Medulla oblongata (tissue), 1 donor: ENCODE measurements around the gene WNT16.
"Not testable (repeated sequence)": the region's sequence is repeated elsewhere in the genome, so short reads cannot be mapped to it uniquely, and the experiment has no call there.

ENCODE experiments used
- DNase-seq: peaks from one replicate; pipeline ENCODE4 v3.0.0-alpha.2; 2015; ENCODE audit errors: extremely low spot score

Gene WNT16, protein sequence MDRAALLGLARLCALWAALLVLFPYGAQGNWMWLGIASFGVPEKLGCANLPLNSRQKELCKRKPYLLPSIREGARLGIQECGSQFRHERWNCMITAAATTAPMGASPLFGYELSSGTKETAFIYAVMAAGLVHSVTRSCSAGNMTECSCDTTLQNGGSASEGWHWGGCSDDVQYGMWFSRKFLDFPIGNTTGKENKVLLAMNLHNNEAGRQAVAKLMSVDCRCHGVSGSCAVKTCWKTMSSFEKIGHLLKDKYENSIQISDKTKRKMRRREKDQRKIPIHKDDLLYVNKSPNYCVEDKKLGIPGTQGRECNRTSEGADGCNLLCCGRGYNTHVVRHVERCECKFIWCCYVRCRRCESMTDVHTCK

DNA sequence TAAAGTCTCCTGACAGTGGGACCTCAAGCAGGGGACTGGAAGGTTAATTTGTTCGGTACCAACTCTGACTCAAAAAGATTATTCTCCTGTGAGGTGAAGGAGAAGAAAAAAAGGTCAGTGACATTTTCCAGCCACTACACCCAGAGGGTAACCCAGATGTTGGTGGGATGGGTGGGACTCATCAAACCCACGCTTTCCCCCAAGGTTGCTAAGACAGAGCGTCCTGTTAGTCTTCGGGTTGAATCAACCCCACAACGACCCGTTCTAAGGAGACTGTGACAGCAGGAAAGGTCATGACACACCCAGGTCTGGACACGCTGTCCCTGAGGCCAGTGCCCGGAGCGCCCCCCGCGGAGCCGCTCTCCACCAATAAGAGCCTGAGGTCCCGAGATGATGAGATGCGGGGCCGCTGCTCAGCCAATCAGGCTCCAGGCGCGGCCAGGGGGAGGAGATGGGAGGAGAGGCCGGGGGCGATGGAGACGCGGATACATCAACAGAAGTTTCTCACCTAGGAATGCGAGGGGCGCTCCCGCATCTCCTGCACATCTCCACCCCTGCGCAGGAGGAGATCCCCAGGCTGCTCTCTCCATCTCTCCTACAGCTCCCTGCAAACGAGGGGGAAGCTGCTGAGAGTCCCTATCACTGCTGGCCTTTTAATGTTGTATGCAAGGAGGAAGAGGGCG lies at the start of gene WNT16:
TSS of gene WNT16 (plus strand) at position 493 of the 683 bp plus-strand sequence. CDS start 293 bp downstream, outside the sequence.
- DNase-seq, result no peak

DNA sequence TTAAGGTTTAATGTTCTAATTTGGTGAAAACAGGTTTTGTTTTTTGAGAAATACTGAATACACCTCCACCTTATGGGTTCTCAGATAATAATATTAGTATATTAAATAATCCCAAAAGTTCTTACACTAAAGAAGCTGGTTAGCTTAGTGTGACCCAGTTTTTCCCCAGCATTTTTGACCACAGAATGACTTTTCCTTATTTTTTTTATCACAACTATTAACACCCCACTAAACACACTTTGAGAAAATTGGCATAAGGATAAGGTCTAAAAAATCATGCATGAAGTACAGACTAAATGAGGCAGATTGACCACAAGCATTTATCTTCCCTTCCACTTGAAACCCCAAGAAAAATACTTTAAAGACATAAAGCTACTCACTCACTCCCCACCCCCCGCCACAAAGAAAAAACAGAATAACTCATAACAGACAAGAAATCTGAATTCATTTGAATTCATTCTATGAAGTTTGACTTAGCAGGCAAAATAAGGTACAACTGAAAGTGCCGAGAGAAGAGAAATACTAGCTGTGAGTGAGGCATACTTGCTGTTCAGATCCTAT lies 49.7 kb upstream of the WNT16 start:
- no peak for DNase-seq

DNA sequence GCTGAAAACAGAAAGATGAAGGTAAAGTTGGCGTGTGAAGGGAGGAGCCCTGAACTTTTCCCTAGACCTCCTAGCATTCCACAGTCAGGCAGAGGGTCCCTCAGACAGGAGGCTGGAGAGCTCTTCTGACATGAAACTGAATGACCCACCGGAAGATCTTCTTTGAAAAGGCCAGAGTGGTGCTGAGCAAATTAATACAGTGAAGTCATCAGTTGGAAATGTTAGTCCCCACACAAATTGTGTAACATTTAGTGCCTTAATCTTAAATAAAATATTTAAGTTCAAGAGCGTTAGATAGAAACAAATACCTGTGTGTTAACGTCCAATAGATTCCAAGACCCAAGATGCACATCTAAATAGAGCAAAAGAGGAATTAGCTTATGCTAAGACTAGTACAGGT lies 49.0 kb upstream of the WNT16 start:
- DNase-seq, result no peak

DNA sequence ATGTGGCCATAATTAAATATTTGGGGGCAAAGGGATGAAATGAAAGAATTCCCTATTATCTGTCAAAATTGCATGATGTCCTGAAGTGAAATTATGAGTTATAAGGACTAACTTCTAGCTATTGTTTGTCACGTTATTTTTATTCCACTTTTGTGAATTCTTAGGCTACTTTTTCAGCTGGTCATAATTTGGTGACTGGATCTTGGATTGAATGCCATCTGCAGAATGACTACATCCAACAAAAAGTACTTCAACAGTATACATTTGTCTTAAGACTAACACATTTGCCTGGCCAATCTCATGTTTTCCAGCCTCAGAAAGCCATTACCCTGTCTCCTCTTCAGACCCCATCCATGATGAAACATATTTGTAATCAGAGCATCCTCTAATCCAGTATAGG lies 48.1 kb upstream of the WNT16 start:
- no peak for DNase-seq

DNA sequence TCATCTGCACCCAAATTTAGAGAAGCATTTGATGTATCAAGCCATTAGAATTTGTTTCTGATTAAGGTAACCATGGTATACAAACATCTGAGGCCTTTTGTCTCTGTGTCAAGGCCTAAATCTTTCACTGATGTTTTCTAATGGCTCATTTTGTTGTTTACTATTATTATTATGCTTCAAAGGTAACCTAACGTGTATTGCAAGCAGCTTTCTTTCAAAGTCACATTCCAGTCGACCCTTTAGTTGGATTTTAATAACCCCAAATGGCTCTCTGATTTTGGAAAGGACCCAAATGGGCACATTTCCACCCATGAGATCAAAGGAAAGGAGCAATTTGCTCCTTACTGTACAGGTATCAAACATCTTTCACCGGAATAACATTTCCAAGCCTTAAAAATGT lies 46.7 kb upstream of the WNT16 start:
- no peak for DNase-seq

DNA sequence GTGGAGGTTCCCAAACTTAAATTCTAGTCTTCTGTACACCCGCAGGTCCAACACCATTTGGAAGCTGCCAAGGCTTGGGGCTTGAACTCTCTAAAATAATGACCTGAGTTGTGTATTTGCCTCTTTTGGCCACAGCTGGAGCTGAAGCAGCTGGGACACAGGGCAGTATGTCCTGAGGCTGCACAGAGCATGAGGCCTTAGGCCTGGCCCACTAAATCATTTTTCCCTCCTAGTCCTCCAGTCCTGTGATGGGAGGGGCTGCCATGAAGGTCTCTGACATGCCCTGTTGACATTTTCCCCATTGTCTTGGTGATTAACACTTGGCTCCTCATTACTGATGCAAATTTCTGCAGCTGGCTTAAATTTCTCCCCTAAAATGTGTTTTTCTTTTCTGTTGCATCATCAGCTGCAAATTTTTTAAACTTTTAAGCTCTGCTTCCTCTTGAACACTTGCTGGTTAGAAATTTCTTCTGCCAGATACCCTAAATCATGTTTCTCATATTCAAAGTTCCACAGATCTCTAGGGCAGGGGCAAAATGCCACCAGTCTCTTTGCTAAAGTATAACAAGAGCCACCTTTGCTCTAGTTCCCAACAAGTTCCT lies 43.6 kb upstream of the WNT16 start:
- DNase-seq, result no peak

DNA sequence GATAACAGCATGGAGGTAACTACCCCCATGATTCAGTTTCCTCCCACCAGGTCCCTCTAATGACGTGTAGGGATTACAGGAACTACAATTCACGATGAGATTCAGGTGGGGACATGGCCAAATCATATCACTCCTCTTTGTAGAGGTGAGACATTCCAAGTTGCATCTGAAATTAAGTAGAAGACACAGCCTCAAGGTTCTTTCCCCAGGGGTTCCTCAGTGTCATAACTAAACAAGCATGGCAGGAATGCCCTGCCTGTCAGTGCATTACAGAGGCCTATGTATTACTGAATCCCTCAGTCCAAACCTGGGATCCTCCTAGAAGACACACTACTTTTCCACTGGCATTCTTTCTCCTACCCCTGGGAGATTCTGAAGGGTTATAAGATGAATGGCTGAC lies 42.6 kb upstream of the WNT16 start:
- no peak for DNase-seq

DNA sequence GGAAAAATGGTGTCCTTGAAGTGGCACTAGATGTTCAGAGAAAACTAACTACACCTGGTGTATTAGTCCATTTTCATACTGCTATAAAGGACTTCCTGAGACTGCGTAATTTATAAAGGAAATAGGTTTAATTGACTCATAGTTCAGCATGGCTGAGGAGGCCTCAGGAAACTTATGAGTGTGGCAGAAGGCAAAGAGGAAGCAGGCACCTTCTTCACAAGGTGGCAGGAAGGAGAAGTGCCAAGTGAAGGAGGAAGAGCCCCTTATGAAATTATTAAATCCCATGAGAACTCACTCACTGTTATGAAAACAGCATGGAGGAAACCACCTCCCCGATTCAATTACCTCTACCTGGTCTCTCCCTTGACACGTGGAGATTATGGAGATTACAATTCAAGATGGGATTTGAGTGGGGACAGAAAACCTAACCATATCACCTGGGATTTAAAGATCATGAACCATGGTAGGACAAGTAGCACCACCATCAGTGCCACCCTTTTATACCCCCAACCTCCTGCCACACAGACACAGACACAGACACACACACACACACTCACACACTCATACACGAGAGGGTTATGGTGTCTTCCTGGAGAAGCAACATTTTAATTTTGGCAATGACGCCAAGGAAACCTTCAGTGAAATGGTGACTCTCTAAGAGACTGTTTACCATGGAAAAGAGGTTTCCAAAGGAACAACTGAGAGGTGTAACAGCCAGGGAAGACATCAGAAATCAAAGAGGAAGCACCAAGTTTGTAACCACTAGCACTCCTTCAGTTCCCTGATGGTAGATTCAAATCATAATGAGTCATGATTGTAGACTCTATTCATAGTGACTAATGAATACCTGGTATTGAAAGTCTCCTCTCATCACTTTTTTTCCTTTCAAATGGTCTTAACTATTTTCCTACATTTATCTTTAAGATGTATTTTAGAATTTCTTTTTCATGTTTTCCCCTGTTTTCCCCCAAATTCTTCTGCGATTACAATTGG lies 41.8 kb upstream of the WNT16 start:
- no peak for DNase-seq

DNA sequence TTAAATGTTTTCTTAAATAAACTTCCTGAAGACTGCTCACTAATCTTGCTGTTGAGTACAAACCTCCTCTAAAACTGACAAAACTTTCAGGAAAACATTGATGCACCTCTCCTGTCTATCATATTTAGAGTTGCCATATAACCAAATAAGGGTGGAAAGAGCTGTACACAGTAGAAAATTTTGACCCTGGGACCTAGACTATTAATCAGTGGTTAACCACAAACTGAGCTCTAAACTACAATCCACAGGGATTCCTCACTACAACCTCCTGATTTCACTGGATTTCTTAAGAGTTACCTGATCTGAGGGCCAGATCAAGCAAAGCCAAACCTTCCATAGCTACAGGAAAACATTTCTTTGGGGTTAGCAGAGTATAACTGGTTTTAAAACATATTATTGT lies 39.9 kb upstream of the WNT16 start:
- DNase-seq, result no peak

DNA sequence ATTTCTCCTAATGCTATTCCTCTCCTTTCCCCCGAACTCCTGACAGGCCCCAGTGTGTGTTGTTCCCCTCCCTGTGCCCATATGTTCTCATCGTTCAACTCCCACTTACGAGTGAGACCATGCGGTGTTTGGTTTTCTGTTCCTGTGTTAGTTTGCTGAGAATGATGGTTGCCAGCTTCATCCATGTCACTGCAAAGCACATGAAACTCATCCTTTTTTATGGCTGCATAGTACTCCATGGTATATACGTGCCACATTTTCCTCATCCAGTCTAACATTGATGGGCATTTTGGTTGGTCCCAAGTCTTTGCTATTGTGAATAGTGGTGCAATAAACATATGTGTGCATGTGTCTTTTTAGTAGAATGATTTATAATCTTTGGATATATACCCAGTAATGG lies 38.9 kb upstream of the WNT16 start:
- not testable (repeated sequence) for DNase-seq

DNA sequence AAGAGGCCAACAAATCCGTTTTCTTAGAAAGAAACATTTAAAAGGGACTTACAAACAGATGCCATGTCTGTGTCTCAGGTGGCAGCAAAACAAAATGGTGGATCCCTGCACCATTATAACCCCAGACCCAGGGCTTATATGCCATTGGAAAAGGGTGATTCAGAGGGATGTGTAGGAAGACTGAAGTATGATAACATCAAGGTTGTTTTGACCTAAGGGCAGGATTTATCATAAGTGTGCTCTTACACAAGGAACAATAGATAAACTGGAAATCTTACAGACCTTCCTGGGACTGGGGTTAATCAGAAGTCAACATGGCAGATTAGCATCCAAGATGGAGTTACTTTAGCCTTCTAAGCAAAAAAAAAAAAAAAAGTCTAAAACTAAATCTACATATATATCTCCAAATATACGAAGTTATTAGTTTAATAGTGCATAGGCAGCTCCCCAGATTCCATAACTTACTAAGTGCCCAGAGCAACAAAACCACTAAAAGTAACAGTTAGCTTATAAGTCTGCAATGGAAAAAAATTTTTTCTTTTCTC lies 34.3 kb upstream of the WNT16 start:
- no peak for DNase-seq

DNA sequence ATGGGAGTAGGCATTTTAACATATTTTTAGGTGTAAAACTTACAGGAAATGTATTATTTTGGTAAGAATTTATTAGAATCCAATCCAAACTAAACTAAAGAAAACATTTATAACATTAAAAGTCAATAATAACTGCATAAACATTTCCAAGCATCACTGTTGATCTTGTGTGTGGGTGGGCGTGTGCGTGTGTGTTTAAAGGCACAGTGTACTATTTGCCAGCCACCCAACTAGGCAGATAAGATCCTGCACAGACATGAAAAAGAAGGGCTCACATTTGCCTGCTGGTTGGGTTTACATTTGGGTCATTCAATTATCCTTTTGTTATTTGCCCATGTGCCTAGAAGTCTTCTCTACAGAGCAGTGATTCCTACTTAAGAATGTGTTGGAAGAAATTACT lies 31.0 kb upstream of the WNT16 start:
- DNase-seq, result no peak

DNA sequence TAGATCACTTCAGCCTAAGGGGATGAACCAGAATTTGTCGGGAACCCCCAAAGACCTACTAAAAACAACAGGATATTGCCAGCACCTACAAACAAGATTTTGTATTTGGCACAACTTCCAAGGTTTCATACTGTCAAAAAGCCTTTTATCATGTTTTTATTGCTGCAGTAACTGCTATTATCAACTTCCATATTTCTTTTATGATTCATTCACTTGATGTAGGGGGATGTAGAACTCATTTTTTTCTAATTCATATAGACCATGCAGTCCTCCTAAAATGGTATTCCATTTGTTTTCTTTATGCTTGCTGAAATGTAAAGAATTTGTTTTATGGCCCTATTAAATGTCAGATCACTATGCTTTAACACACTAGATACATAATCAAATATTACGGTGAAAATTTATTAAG lies 30.0 kb upstream of the WNT16 start:
- DNase-seq, result no peak

DNA sequence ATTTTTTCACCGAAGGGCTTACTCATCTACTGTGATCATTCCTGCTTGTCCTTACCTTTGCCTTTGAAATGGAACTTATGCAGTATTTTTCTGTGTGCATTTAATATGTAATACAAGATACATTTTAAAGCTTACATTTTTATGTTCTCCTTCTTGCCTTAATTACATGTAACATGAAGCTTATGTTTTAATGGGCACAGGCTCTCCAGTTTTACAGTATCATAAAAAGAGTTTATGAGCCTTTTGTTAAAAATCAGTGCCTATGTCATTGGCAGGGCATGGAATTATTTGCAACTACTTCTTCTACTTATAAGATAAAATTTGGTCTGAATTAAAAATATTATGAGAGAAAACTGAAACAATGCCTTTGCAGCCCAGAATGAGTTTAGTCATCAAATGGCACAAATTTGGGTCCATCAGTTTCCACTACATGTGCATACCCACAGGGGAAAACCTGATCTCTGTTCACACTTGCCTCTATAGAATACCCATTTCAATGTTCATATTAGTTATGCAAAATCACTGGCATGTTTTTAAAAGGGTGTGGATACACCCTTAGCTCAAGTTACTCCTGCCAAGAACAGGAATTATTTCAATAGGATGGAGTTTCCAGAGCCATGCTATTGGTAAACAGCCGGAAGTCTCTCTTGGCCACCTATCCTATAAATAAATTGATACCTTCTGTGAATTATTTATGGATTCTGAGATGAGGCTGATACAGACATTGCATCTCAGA lies 27.9 kb upstream of the WNT16 start:
- no peak for DNase-seq

DNA sequence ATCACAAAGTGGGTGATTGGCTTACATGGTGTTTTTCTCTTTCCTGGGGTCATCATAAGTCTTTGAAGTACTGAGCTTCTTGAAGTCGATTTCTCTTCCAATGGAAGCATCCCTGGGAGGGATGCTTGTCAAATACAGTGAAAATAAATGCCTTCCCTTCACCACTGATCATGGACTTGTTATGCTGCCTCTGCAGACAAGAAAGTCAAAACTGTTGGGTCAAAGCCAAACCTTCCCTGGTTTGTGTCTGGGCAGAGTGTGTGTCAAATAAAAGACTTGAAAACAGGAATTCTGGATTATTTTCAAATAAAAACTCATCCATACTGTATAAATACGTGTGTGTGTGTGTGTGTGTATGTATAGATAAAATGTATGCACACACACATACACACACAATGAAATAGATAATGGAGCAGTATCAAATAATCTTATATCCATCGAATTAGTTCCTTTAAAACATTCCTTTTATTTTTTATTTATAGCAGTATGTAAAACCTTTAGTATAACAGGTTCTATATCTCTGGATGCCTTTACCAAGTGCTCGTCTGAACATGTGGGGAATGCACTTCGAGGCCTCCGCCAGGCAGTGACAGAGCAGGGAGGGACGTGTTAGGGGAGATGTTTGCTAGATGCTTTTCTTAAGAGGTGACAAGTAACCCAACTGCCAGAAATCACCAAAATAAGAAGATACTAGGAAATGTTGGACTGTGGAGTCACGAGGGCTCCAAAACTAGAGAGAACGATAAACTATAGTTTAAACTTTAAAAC lies 27.2 kb upstream of the WNT16 start:
- DNase-seq, result peak; percentile 12

DNA sequence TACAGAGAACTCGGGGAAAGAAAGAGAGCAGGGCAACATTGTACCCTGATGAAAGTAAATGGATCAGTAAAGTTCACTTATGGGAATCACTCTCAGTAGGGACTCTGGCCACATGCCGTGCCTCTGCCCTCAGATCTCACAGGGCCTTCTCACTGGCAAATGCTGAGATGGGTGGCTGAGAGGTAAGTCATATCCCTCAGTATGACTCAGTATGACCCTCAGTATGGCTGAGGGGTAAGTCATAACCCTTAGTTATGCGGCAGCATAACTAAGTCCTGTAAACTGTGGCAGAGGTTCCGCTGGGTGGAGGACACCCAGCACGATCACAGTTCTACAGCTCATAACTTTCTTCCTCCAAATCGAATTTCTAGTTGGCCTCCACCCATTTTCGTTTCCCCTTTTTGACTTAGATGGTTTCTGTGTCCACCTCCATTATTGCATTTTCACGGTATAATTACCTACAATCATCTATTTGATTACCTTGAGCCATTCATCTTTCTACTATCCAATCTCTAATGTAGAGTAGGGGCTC lies 26.5 kb upstream of the WNT16 start:
- no peak for DNase-seq

DNA sequence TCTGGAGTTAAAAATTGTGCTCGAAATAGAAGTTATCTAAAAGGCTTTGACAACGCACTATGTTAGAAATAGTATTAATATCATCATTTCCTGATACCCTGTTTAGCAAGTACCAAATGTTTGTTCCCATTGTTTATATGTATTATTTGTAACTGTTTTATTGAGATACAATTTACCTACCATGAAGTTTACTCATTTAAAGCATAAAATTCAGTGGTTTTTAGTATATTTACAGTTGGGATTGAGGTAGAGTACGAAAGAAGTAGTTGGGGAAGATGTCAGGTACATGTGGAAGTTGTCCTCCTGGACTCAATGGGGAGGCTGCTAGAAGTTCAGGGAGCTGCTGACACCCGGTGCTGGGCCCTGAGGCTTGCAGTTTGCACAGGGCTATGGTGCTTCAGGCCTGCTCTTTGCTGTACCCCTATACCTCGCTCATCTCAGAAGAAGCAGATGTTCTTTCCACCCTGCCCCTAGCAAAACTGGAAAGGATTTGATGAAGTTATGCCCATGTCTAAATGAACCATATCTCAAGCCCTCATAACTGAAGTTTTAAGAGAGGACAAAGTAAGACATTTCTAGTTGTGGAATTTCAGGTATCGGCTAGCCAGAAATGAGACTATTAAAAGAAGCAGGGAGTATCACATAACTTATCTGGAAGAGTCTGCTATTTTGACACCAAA lies 25.2 kb upstream of the WNT16 start:
- DNase-seq, result no peak

DNA sequence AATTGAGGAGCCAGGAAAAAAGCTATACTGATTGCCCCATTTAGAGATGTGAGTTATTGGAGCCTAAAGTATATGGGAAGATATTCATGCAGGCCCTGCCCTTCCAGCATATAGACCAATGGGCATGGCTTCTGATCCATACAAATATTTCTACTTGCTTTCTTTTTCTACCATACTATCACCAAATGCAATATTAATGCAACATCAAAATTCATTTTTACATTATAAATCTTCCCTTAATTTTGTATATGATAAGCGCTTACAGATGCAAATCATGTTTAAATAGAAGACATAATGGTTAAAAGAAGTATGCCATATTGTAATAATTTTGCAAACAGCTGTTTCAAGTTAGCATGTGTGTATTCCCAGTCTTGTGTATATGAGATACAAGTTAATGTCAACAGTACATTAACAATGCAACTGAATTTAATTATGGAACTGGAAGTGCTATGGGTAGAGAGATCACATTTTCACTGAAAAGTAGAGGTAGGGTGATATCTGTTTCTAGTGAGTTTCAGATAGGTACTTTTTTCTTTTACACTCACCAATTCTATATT lies 24.6 kb upstream of the WNT16 start:
- DNase-seq, result no peak

DNA sequence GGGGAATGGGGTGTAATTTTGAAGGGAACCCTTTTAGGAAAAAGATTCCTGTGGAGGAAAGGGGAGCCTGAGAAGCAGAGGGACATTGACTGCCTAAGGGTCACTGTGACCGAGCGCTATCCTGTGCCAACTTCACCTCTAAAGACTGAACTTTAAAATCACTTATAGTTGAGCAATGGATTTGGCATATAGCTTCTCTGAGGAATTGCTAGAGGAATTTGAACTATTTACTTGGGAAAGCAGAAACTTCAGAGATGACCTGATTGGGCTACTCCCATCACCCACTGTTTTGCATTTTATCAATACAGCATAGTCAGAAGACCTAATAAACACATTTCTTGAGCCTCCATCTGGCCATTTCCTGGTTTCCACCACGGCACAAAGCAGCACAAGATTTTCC lies 23.7 kb upstream of the WNT16 start:
- DNase-seq, result no peak
